Limb (tissue), 2 donors: ENCODE results near the gene SMOC1.

Experiments used
- DNase-seq, 2 donors: peaks; one replicate each; pipeline ENCODE4 v3.0.0-alpha.2; 2016; ENCODE audit errors: extremely low spot score in 2 of 2

The SMOC1 gene

GRCh38 chr14:70006699-70007098 is 127.5 kb downstream of the SMOC1 start:
- no peak for DNase-seq

GRCh38 chr14:70008284-70009262 is 129.4 kb downstream of the SMOC1 start:
- DNase-seq, result no peak

GRCh38 chr14:70009961-70010360 is 130.7 kb downstream of the SMOC1 start:
- DNase-seq, result no peak

- no peak for DNase-seq
Observed at GRCh38 chr14:70011098-70011497, 131.9 kb downstream of the SMOC1 start.

- no peak for DNase-seq
Observed at GRCh38 chr14:70011708-70012107, 132.5 kb downstream of the SMOC1 start.

GRCh38 chr14:70013271-70013873 is 134.2 kb downstream of the SMOC1 start:
- DNase-seq, result no peak

GRCh38 chr14:70014406-70015095 is 135.3 kb downstream of the SMOC1 start:
- DNase-seq, result no peak

GRCh38 chr14:70018230-70018629 is 139.0 kb downstream of the SMOC1 start:
- DNase-seq, result no peak

- peak in 1 of 2 donors; percentile 51 for DNase-seq
Observed at GRCh38 chr14:70018713-70019211, 139.5 kb downstream of the SMOC1 start.

- DNase-seq, result no peak
Observed at GRCh38 chr14:70019695-70020094, 140.5 kb downstream of the SMOC1 start.

GRCh38 chr14:70020352-70021170 is 141.3 kb downstream of the SMOC1 start:
- peak in 1 of 2 donors; percentile 56 for DNase-seq

- no peak for DNase-seq
Observed at GRCh38 chr14:70021548-70022220, 142.5 kb downstream of the SMOC1 start.

- DNase-seq, result no peak
Observed at GRCh38 chr14:70022771-70023445, 143.7 kb downstream of the SMOC1 start.

- no peak for DNase-seq
Observed at GRCh38 chr14:70023871-70024270, 144.7 kb downstream of the SMOC1 start.

GRCh38 chr14:70027785-70028428 is 148.7 kb downstream of the SMOC1 start:
- peak; percentile 56 to 93 for DNase-seq

GRCh38 chr14:70029296-70030132 is 150.3 kb downstream of the SMOC1 start:
- DNase-seq, result no peak

GRCh38 chr14:70032016-70032415 is 152.8 kb downstream of the SMOC1 start:
- no peak for DNase-seq

- DNase-seq, result no peak
Observed at GRCh38 chr14:70032447-70032846, 153.2 kb downstream of the SMOC1 start.
